Measurements from ENCODE around the gene PUSL1.

DNA sequence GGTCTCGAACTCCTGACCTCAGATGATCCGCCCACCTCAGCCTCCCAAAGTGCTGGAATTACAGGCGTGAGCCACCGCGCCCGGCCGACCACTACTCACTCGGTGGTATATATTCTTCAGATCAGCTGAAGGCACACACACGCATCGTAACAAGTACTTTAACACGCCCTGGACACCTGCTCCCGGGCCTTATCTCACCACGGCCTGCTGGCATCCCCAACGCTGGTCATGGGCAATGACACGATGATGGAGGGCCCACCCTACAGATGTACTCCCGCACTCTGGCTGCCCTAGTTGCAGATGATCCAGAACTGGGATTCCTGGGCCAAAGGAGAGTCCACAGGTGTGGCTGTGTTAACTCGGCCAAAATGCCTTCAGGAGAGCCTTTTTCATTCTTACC, 46.3 kb upstream of the PUSL1 start:
- TF ChIP-seq SPI1 (IDR thresholded peaks at IDR 0.05; ENCODE audit: borderline replicate concordance, low read depth) = no peak
- TF ChIP-seq REST (IDR thresholded peaks at IDR 0.05; ENCODE audit: insufficient replicate concordance, low read depth) = no peak
